HUES6 (cell line): ENCODE results near the gene TRIM21.
"Not testable (repeated sequence)": the region's sequence is repeated elsewhere in the genome, so short reads cannot be mapped to it uniquely, and the experiment has no call there.

ENCODE experiments used
- H3K27ac ChIP-seq: 2 replicates; pipeline ENCODE4 v1.7.0; 2013; ENCODE audit warnings: low read depth, mild to moderate bottlenecking, low read length, inconsistent platforms
- H3K27me3 ChIP-seq: 2 replicates; pipeline ENCODE4 v1.6.1; 2013; ENCODE audit warnings: low read length; ENCODE audit not compliant: control insufficient read depth, insufficient read depth
- H3K36me3 ChIP-seq: 2 replicates; pipeline ENCODE4 v1.6.1; 2013; ENCODE audit warnings: low read length; ENCODE audit not compliant: control insufficient read depth, insufficient read depth
- H3K4me1 ChIP-seq: 2 replicates; pipeline ENCODE4 v1.6.1; 2013; ENCODE audit warnings: low read length; ENCODE audit not compliant: control insufficient read depth, insufficient read depth
- H3K4me3 ChIP-seq: 2 replicates; pipeline ENCODE4 v1.5.1; 2013; ENCODE audit warnings: low read depth, low read length
- H3K9ac ChIP-seq: one replicate; pipeline ENCODE4 v1.6.1; 2013; ENCODE audit warnings: mild to moderate bottlenecking, low read length
- H3K9me3 ChIP-seq: 2 replicates; pipeline ENCODE4 v1.6.1; 2013; ENCODE audit warnings: low read depth, low read length; ENCODE audit not compliant: control insufficient read depth, insufficient read depth

TRIM21 gene

GRCh38 chr11:4385978-4386740 is 7.3 kb downstream of the TRIM21 start:
- Histone ChIP-seq H3K27ac (no peak overlapping the region), H3K9me3 (no peaks in the 10 kb centered on the region), H3K9ac (no peak overlapping the region), H3K4me3 (no peak overlapping the region), H3K36me3 (peaks cover 50% of the 10 kb centered on the region), H3K4me1 (no peaks in the 10 kb centered on the region), H3K27me3 (no peaks in the 10 kb centered on the region)

- peaks cover 18% of the 10 kb centered on the region for H3K36me3 ChIP-seq
- H3K4me3 ChIP-seq, result no peak overlapping the region
- no peaks in the 10 kb centered on the region for H3K27me3 ChIP-seq
- H3K9ac ChIP-seq, result no peak overlapping the region
- H3K9me3 ChIP-seq, result no peaks in the 10 kb centered on the region
- no peaks in the 10 kb centered on the region for H3K4me1 ChIP-seq
- no peak overlapping the region for H3K27ac ChIP-seq
These were observed 11.6 kb downstream of the TRIM21 start for GRCh38 chr11:4381901-4382300.

- H3K4me1 ChIP-seq, result no peaks in the 10 kb centered on the region
- H3K36me3 ChIP-seq, result no peaks in the 10 kb centered on the region
- no peak overlapping the region for H3K27ac ChIP-seq
- H3K27me3 ChIP-seq, result no peaks in the 10 kb centered on the region
- no peaks in the 10 kb centered on the region for H3K9me3 ChIP-seq
- no peak overlapping the region for H3K4me3 ChIP-seq
- no peak overlapping the region for H3K9ac ChIP-seq
These were observed 17.9 kb downstream of the TRIM21 start for GRCh38 chr11:4375431-4376140.

- H3K9ac ChIP-seq, result no peak overlapping the region
- H3K36me3 ChIP-seq, result no peaks in the 10 kb centered on the region
- H3K9me3 ChIP-seq, result no peaks in the 10 kb centered on the region
- no peaks in the 10 kb centered on the region for H3K4me1 ChIP-seq
- H3K27ac ChIP-seq, result no peak overlapping the region
- H3K4me3 ChIP-seq, result no peak overlapping the region
- H3K27me3 ChIP-seq, result peaks cover 5% of the 10 kb centered on the region; the same call in 1 of the 2 replicates
These were observed 23.3 kb downstream of the TRIM21 start for GRCh38 chr11:4370166-4370565.

- Histone ChIP-seq H3K27ac (no peak within 1 kb of the TSS), H3K9ac (no peak within 1 kb of the TSS), H3K27me3 (peaks cover 5% of the 10 kb centered on the region; the same call in 1 of the 2 replicates), H3K4me3 (no peak within 1 kb of the TSS), H3K9me3 (no peaks in the 10 kb centered on the region), H3K4me1 (no peaks in the 10 kb centered on the region), H3K36me3 (no peaks in the 10 kb centered on the region)
These were observed 25.2 kb downstream of the TRIM21 start, which contains the start of gene OR52B4 for GRCh38 chr11:4368286-4368685. Gene OR52B4, minus strand, starts transcription at chr11:4368386. Its CDS starts 91 bp downstream, at chr11:4368295.

GRCh38 chr11:4348142-4348541 is 45.4 kb downstream of the TRIM21 start:
- not testable (repeated sequence) for H3K36me3 ChIP-seq, H3K4me3 ChIP-seq, H3K27me3 ChIP-seq, H3K9ac ChIP-seq, H3K4me1 ChIP-seq, H3K27ac ChIP-seq, H3K9me3 ChIP-seq

GRCh38 chr11:4345366-4345765 is 48.1 kb downstream of the TRIM21 start:
- H3K4me1 ChIP-seq, H3K36me3 ChIP-seq, H3K9me3 ChIP-seq, H3K4me3 ChIP-seq, H3K27ac ChIP-seq, H3K27me3 ChIP-seq, H3K9ac ChIP-seq: not testable (repeated sequence)
